ENCODE measurements around the gene CTSL. TPM values are rescaled to one million over a fixed set of nuclear protein-coding genes. Genes with fewer than 3 reads are reported as not detected.

CTSL gene
- total and polyA plus RNA-seq, 4 donors, result 109 to 1,526 (median 213) TPM

DNA sequence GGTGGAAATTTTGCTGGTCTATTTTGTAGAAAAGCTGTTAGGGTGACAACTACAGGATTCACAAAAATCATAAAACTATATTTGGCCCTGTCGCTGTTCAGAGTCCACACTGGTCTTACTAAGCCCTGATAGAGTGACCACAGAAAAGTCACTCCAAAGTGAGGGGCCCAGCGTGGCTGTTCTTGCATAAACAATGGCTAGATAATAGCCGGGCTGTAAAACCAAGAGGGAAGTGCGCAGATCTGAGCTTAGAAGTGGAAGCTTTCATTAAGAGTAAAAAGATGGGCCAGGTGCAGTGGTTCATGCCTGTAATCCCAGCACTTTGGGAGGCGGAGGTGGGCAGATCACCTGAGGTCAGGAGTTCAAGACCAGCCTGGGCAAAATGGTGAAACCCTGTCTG, 15.5 kb upstream of the CTSL start:
- Histone ChIP-seq H3K9me3 (ENCODE audit: control insufficient read depth in 4 of 4, insufficient read depth in 3 of 4, low read length in 3 of 4) (peaks cover 0 to 4% (median 0%) of the 10 kb centered on the region in 4 donors), H3K4me3 (no peak overlapping the region), H3K36me3 (ENCODE audit: control insufficient read depth in 4 of 4, insufficient read depth in 4 of 4, low read length in 4 of 4) (peaks cover 0 to 29% (median 22%) of the 10 kb centered on the region in 4 donors), H3K4me1 (ENCODE audit: control insufficient read depth in 5 of 5, insufficient read depth in 5 of 5, low read length in 5 of 5) (peaks cover 0 to 36% (median 19%) of the 10 kb centered on the region in 5 donors), H3K27me3 (ENCODE audit: control insufficient read depth in 3 of 3, insufficient read depth in 3 of 3, low read length in 2 of 3) (no peaks in the 10 kb centered on the region), H3K27ac (ENCODE audit: low read depth in 1 of 2, low read length in 1 of 2) (no peak overlapping the region), H3K9ac (ENCODE audit: insufficient read depth in 1 of 2, low read length in 2 of 2) (no peak overlapping the region)
- DNase-seq, result no peak
- WGBS, 2 donors, result 79 to 81% methylated on average over 5 of the region's 5 CpGs
- ATAC-seq (ENCODE audit: insufficient read depth, low FRiP score), result no peak
- TF ChIP-seq, protein P1, sequence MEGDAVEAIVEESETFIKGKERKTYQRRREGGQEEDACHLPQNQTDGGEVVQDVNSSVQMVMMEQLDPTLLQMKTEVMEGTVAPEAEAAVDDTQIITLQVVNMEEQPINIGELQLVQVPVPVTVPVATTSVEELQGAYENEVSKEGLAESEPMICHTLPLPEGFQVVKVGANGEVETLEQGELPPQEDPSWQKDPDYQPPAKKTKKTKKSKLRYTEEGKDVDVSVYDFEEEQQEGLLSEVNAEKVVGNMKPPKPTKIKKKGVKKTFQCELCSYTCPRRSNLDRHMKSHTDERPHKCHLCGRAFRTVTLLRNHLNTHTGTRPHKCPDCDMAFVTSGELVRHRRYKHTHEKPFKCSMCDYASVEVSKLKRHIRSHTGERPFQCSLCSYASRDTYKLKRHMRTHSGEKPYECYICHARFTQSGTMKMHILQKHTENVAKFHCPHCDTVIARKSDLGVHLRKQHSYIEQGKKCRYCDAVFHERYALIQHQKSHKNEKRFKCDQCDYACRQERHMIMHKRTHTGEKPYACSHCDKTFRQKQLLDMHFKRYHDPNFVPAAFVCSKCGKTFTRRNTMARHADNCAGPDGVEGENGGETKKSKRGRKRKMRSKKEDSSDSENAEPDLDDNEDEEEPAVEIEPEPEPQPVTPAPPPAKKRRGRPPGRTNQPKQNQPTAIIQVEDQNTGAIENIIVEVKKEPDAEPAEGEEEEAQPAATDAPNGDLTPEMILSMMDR (IDR thresholded peaks at IDR 0.05; ENCODE audit: control extremely low read depth, extremely low read depth), result no peak

DNA sequence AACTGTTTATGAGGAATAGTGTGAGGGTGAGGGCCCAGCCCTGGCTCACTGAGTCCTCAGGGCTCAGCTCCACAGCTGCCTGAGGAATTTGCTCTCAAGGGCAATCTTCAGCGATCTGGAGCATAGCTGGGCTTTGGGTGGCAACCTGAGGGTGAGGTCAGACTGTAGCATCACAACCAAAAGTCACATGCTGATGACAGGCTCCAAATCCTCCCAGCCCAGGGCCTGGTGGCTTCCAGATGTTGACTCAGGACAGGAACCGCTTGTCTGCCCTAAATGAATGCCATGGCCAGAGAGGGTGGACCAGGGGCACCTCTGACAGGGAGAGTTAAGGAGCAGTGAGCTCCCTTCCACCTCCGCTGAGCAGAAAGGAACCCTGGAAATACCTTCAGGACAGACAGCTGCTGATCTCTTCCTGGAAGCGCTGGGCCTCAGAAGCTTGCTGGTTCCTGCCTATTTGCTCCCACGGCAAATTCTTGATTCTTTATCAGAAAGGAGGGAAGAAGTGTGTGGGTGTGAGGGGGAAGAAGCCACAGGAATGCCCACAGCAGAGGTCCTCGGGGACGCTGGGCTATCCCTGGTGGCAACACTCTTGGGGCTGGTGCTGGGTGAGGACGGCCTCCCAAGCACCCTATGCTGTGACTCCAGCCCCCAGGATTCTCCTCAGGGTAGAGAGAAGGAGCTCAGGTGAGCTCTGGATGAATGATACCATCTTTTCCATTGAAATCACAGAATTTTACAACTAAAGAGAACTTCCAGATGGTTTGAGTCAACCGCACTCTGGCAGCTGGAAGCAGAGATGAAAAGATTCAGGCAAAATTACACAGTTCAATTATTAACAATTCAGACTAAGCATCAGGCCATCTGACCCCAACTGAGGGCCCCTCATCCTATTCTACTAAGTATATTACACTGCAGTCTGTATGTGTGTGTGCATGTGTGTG, 13.8 kb upstream of the CTSL start:
- whole genome bisulfite sequencing, 2 donors, result 62 to 71% methylated on average over 9 of the region's 9 CpGs
- Histone ChIP-seq H3K4me3 (no peak overlapping the region), H3K27ac (ENCODE audit: low read depth in 1 of 2, low read length in 1 of 2) (peak overlapping the region in 1 of 2 donors; percentile 88), H3K9ac (ENCODE audit: insufficient read depth in 1 of 2, low read length in 2 of 2) (no peak overlapping the region), H3K36me3 (ENCODE audit: control insufficient read depth in 4 of 4, insufficient read depth in 4 of 4, low read length in 4 of 4) (peaks cover 0 to 21% (median 9%) of the 10 kb centered on the region in 4 donors), H3K9me3 (ENCODE audit: control insufficient read depth in 4 of 4, insufficient read depth in 3 of 4, low read length in 3 of 4) (no peaks in the 10 kb centered on the region), H3K27me3 (ENCODE audit: control insufficient read depth in 3 of 3, insufficient read depth in 3 of 3, low read length in 2 of 3) (no peaks in the 10 kb centered on the region), H3K4me1 (ENCODE audit: control insufficient read depth in 5 of 5, insufficient read depth in 5 of 5, low read length in 5 of 5) (peaks cover 0 to 36% (median 19%) of the 10 kb centered on the region in 5 donors)
- ATAC-seq (ENCODE audit: insufficient read depth, low FRiP score) (peak; percentile 38), DNase-seq (peak; percentile 79 to 93 (median 89))
- TF ChIP-seq, protein P1 (IDR thresholded peaks at IDR 0.05; ENCODE audit: control extremely low read depth, extremely low read depth), result no peak

DNA sequence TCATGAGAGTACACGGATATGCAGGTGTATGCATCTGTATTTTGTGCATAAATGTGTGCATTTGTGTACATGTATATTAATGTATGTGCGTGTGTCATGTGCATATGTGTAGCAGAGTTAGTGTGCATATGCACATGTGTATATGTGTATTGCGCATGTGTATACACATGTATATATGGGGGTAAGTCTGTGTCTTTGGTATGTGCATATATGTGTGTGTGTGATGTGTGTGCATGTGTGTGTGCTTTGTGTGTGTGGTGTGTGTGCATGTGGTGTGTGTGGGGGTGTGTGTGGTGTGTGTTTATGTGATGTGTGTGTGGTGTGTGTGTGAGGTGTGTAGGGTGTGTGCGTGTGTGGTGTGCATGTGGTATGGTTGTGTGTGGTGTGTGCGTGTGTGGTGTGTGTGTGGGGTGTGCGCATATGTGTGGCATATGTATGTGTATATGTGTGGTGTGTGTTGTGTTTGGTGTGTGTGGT, 13.1 kb upstream of the CTSL start:
- TF ChIP-seq, protein P1 (IDR thresholded peaks at IDR 0.05; ENCODE audit: control extremely low read depth, extremely low read depth), result no peak
- H3K9ac ChIP-seq (ENCODE audit: insufficient read depth in 1 of 2, low read length in 2 of 2), result peak overlapping the region in 1 of 2 donors; percentile 52
- H3K4me1 ChIP-seq (ENCODE audit: control insufficient read depth in 5 of 5, insufficient read depth in 5 of 5, low read length in 5 of 5), result peaks cover 0 to 36% (median 19%) of the 10 kb centered on the region in 5 donors
- peak overlapping the region; percentile 2 to 80 for H3K27ac ChIP-seq (ENCODE audit: low read depth in 1 of 2, low read length in 1 of 2)
- H3K36me3 ChIP-seq (ENCODE audit: control insufficient read depth in 4 of 4, insufficient read depth in 4 of 4, low read length in 4 of 4), result peaks cover 0 to 15% (median 6%) of the 10 kb centered on the region in 4 donors
- 91 to 94% methylated on average over 6 of the region's 6 CpGs for WGBS, 2 donors
- no peak for ATAC-seq (ENCODE audit: insufficient read depth, low FRiP score)
- H3K27me3 ChIP-seq (ENCODE audit: control insufficient read depth in 3 of 3, insufficient read depth in 3 of 3, low read length in 2 of 3), result no peaks in the 10 kb centered on the region
- DNase-seq, result no peak
- H3K9me3 ChIP-seq (ENCODE audit: control insufficient read depth in 4 of 4, insufficient read depth in 3 of 4, low read length in 3 of 4), result no peaks in the 10 kb centered on the region
- no peak overlapping the region for H3K4me3 ChIP-seq

Data from lung (tissue), 12 donors.